Measurements from ENCODE around the gene RPL39L. TPM values are rescaled to one million over a fixed set of nuclear protein-coding genes. Genes with fewer than 3 reads are reported as not detected.

RPL39L gene
- polyA plus RNA-seq, 3 donors, result 1.1 to 3.4 (median 3.1) TPM

- H3K36me3 ChIP-seq (replicated peaks in 1 of 2; ENCODE audit: control insufficient read depth in 1 of 2, insufficient read depth in 2 of 2, low read length in 2 of 2), result peaks cover under 1 to 17% of the 10 kb centered on the region in 2 donors
- peak overlapping the region in 1 of 2 donors; percentile 55 for H3K27ac ChIP-seq (ENCODE audit: low read depth in 1 of 2, low read length in 2 of 2)
- H4K20me1 ChIP-seq (ENCODE audit: insufficient read depth, low read length), result no peaks in the 10 kb centered on the region
- H3K4me3 ChIP-seq (replicated peaks in 1 of 3; ENCODE audit: low read depth in 2 of 3, low read length in 3 of 3), result no peak overlapping the region
- H3K4me2 ChIP-seq (replicated peaks; ENCODE audit: extremely low read depth, low read length, poor library complexity, severe bottlenecking), result peak overlapping the region; percentile 46
- Mint-ChIP-seq H3K4me1 (peaks cover 12% of the 10 kb centered on the region), H3K27me3 (ENCODE audit: low read depth in 3 of 3) (peaks cover 0 to 10% (median 0%) of the 10 kb centered on the region in 3 donors), H3K4me3 (no peak overlapping the region), H3K9me3 (peaks cover 2 to 13% (median 10%) of the 10 kb centered on the region in 7 donors), H3K27ac (peak overlapping the region in 5 of 7 donors; percentile 12 to 79 (median 42)), H3K36me3 (peaks cover 14 to 16% of the 10 kb centered on the region in 2 donors)
- peaks cover 9 to 11% of the 10 kb centered on the region in 2 donors for H3K4me1 ChIP-seq (ENCODE audit: control insufficient read depth in 1 of 2, insufficient read depth in 2 of 2, low read length in 2 of 2)
- no peak overlapping the region for H3K9ac ChIP-seq (ENCODE audit: insufficient read depth, low read length, poor library complexity, severe bottlenecking)
- peak overlapping the region; percentile 10 for H2AFZ ChIP-seq (ENCODE audit: insufficient read depth, low read depth, low read length, poor library complexity, severe bottlenecking)
- TF ChIP-seq CTCF (IDR thresholded peaks at IDR 0.05), result no peak
- H3K79me2 ChIP-seq (ENCODE audit: insufficient read depth, low read length), result no peaks in the 10 kb centered on the region
- intact Hi-C loops (cut with micrococcal nuclease), result no loop called here
- 74% methylated on average over 3 of the region's 6 CpGs for WGBS (ENCODE audit: insufficient coverage)
- H3K9me3 ChIP-seq (replicated peaks in 1 of 2; ENCODE audit: control insufficient read depth in 1 of 2, insufficient read depth in 1 of 2, low read length in 2 of 2), result peaks cover 5 to 7% of the 10 kb centered on the region in 2 donors
- H3K27me3 ChIP-seq (ENCODE audit: control insufficient read depth in 2 of 2, insufficient read depth in 2 of 2, low read length in 2 of 2), result no peaks in the 10 kb centered on the region
- no peak for DNase-seq
Measured at GRCh38 chr3:187082758-187083375, 56.4 kb downstream of the RPL39L start.

GRCh38 chr3:187080799-187081450, 58.4 kb downstream of the RPL39L start:
- Mint-ChIP-seq H3K4me3 (no peak overlapping the region), H3K4me1 (peaks cover 12% of the 10 kb centered on the region), H3K27me3 (ENCODE audit: low read depth in 3 of 3) (peaks cover 0 to 8% (median 0%) of the 10 kb centered on the region in 3 donors), H3K36me3 (peaks cover 29 to 32% of the 10 kb centered on the region in 2 donors), H3K9me3 (peaks cover 0 to 2% (median 0%) of the 10 kb centered on the region in 7 donors), H3K27ac (peak overlapping the region in 1 of 7 donors; percentile 46)
- Histone ChIP-seq H3K9ac (ENCODE audit: insufficient read depth, low read length, poor library complexity, severe bottlenecking) (no peak overlapping the region), H3K4me1 (ENCODE audit: control insufficient read depth in 1 of 2, insufficient read depth in 2 of 2, low read length in 2 of 2) (peaks cover 9 to 11% of the 10 kb centered on the region in 2 donors), H3K9me3 (replicated peaks in 1 of 2; ENCODE audit: control insufficient read depth in 1 of 2, insufficient read depth in 1 of 2, low read length in 2 of 2) (no peaks in the 10 kb centered on the region), H3K27me3 (ENCODE audit: control insufficient read depth in 2 of 2, insufficient read depth in 2 of 2, low read length in 2 of 2) (no peaks in the 10 kb centered on the region), H2AFZ (ENCODE audit: insufficient read depth, low read depth, low read length, poor library complexity, severe bottlenecking) (no peak overlapping the region), H3K4me3 (replicated peaks in 1 of 3; ENCODE audit: low read depth in 2 of 3, low read length in 3 of 3) (no peak overlapping the region), H3K36me3 (replicated peaks in 1 of 2; ENCODE audit: control insufficient read depth in 1 of 2, insufficient read depth in 2 of 2, low read length in 2 of 2) (peaks cover 17 to 36% of the 10 kb centered on the region in 2 donors), H3K4me2 (replicated peaks; ENCODE audit: extremely low read depth, low read length, poor library complexity, severe bottlenecking) (no peak overlapping the region), H3K79me2 (ENCODE audit: insufficient read depth, low read length) (no peaks in the 10 kb centered on the region), H3K27ac (ENCODE audit: low read depth in 1 of 2, low read length in 2 of 2) (no peak overlapping the region), H4K20me1 (ENCODE audit: insufficient read depth, low read length) (no peaks in the 10 kb centered on the region)
- no peak for DNase-seq
- intact Hi-C loops (cut with micrococcal nuclease), result no loop called here
- TF ChIP-seq CTCF (IDR thresholded peaks at IDR 0.05), result no peak
- 90% methylated on average over 9 of the region's 13 CpGs for WGBS (ENCODE audit: insufficient coverage)

All from CD14-positive monocyte (primary cell).